MCF 10A (cell line): ENCODE results near the gene GAP43. TPM values are rescaled to one million over a fixed set of nuclear protein-coding genes. Genes with fewer than 3 reads are reported as not detected.
A peak's percentile ranks its signal among the peaks of the same experiment; 100 is the strongest.

Source experiments
- BruUV-seq: library from RNA; stranded (reverse); fragments of 400-500 nt; replicated peaks from 2 replicates; lab custom pipeline; 2021; lab: Mats Ljungman, UMichigan
- CTCF ChIA-PET: fragments of 300-600 bp; sonication (Branson Sonifier 250); formaldehyde crosslinking; extraction: SDS; loops from one replicate; lab custom pipeline; 2021; ENCODE audit warnings: antibody characterized with exemption, inconsistent platforms; lab: Yijun Ruan, JAX
- POLR2A ChIA-PET: fragments of 300-600, 350-650 bp; sonication (Branson Sonifier 250); formaldehyde crosslinking; extraction: SDS; loops from one replicate; lab custom pipeline; 2020; ENCODE audit warnings: antibody characterized with exemption, inconsistent platforms; lab: Yijun Ruan, JAX
- DNase-seq: peaks from one replicate; pipeline ENCODE4 v3.0.0-alpha.2; 2018; ENCODE audit not compliant: unreplicated experiment
- H3K27ac Mint-ChIP-seq: one replicate; pipeline ENCODE4 v1.8.0; 2022; ENCODE audit warnings: mild to moderate bottlenecking, low read depth, mixed read lengths; ENCODE audit not compliant: unreplicated experiment
- H3K27me3 Mint-ChIP-seq: one replicate; pipeline ENCODE4 v1.8.0; 2022; ENCODE audit warnings: mixed read lengths; ENCODE audit not compliant: insufficient read depth, unreplicated experiment
- H3K36me3 Mint-ChIP-seq: one replicate; pipeline ENCODE4 v1.8.0; 2022; ENCODE audit warnings: mild to moderate bottlenecking, moderate library complexity, mixed read lengths; ENCODE audit not compliant: insufficient read depth, unreplicated experiment
- H3K4me1 Mint-ChIP-seq: one replicate; pipeline ENCODE4 v1.8.0; 2022; ENCODE audit warnings: mixed read lengths; ENCODE audit not compliant: insufficient read depth, unreplicated experiment
- H3K4me3 Mint-ChIP-seq: one replicate; pipeline ENCODE4 v1.8.0; 2022; ENCODE audit warnings: mild to moderate bottlenecking, moderate library complexity, mixed read lengths; ENCODE audit not compliant: unreplicated experiment
- H3K9me3 Mint-ChIP-seq: one replicate; pipeline ENCODE4 v1.8.0; 2022; ENCODE audit warnings: mixed read lengths; ENCODE audit not compliant: unreplicated experiment
- intact Hi-C: fragments of 100-400 bp; cut with micrococcal nuclease; formaldehyde crosslinking; loops from 2 replicates; pipeline ENCODE4 v1.14.1; 2022
- total RNA-seq: library from RNA; stranded (reverse); gene quantifications from 2 replicates; pipeline ENCODE4 v1.2.3, GENCODE V29; 2022
- TF ChIP-seq, protein P1 (sequence below): fragments of 200-600 bp; IDR thresholded peaks from one replicate; pipeline ENCODE4 v1.8.0; 2022; ENCODE audit warnings: antibody characterized with exemption, mild to moderate bottlenecking; ENCODE audit not compliant: unreplicated experiment

The GAP43 gene
- total RNA-seq, 1 experiment from 2014 or later = not detected

DNA sequence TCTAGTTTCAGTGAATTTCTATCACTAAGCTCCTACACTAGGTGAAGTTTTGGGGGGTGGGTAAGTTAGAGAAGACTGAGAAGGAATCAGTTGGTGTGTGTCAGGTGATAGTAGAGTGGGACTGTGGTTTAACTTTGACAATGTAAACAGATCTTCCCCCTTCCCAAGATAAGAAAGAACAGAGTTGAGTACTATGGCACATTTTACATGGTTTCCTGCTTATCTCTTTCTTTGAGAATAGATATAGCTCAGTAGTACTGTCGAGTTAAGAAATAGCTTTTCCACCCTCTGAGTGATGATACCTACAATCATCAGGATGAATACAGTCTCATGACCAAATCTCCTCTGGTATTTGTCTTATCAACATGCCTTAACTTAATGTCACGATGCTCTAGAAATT lies 42.8 kb downstream of the GAP43 start:
- POLR2A ChIA-PET = no interaction called here
- Mint-ChIP-seq H3K27me3 (no peaks in the 10 kb centered on the region), H3K36me3 (no peaks in the 10 kb centered on the region), H3K4me1 (peaks cover 24% of the 10 kb centered on the region), H3K27ac (no peak overlapping the region), H3K9me3 (no peaks in the 10 kb centered on the region), H3K4me3 (no peak overlapping the region)
- TF ChIP-seq, protein P1, sequence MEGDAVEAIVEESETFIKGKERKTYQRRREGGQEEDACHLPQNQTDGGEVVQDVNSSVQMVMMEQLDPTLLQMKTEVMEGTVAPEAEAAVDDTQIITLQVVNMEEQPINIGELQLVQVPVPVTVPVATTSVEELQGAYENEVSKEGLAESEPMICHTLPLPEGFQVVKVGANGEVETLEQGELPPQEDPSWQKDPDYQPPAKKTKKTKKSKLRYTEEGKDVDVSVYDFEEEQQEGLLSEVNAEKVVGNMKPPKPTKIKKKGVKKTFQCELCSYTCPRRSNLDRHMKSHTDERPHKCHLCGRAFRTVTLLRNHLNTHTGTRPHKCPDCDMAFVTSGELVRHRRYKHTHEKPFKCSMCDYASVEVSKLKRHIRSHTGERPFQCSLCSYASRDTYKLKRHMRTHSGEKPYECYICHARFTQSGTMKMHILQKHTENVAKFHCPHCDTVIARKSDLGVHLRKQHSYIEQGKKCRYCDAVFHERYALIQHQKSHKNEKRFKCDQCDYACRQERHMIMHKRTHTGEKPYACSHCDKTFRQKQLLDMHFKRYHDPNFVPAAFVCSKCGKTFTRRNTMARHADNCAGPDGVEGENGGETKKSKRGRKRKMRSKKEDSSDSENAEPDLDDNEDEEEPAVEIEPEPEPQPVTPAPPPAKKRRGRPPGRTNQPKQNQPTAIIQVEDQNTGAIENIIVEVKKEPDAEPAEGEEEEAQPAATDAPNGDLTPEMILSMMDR = no peak
- no peak for DNase-seq
- intact Hi-C loops = no loop called here
- CTCF ChIA-PET = interaction anchor here (0.7 to 1.1 kb wide), 4 partner anchors 45 to 513 kb away, joined by 3 to 4 read pairs (median 4); no protein-coding TSS in a partner anchor
- no TSS peak for BruUV-seq

DNA sequence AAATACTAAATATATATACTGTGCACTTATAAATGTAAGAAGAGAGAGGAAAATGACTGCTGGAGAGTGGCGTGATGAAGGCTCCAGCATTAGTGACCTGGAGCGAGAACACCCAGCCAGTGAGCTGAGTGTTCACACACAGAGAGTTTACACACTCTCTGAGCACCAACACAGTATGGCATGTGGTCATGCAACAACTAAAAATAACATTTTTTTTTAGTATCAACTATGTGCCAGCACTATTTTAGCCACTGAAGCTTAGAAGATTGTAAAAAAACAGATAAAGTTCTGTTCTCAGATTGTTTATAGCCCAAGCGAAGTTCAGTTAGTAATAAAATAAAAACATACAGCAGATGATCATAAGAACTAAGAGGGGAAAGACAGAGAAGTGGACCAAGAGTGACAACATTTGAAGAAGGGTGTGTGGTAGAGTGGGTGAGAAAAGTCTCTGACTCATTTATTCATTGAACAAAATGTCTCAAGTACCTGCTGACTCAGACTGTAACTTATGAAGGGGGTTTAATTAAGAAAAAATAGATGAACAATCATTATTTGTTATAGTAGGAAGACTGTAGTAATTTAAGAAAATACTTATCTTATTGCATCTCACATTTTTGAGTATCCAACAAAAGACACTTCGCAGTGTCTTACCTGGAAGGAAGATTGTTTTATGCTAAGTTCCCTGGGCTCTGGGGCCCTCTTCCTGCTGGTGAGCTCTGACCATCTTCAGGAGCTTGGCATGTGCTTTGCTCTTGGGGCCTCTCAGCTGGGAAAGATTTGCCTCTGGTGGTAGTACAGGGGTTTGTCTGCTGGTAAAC lies 43.8 kb downstream of the GAP43 start:
- no peaks in the 10 kb centered on the region for H3K27me3 Mint-ChIP-seq
- CTCF ChIA-PET = interaction anchor here (0.5 to 1.9 kb wide), 6 partner anchors 18 to 1283 kb away, joined by 3 to 5 read pairs (median 3); no protein-coding TSS in a partner anchor
- no TSS peak for BruUV-seq
- intact Hi-C loops = no loop called here
- no peak overlapping the region for H3K4me3 Mint-ChIP-seq
- H3K27ac Mint-ChIP-seq = peak overlapping the region; percentile 83
- TF ChIP-seq, protein P1 = no peak
- POLR2A ChIA-PET = interaction anchor here (0.6 to 0.7 kb wide), 2 partner anchors 1237 to 1961 kb away, joined by 3 read pairs; no protein-coding TSS in a partner anchor
- peaks cover 24% of the 10 kb centered on the region for H3K4me1 Mint-ChIP-seq
- peak; percentile 13 for DNase-seq
- H3K9me3 Mint-ChIP-seq = no peaks in the 10 kb centered on the region
- no peaks in the 10 kb centered on the region for H3K36me3 Mint-ChIP-seq

DNA sequence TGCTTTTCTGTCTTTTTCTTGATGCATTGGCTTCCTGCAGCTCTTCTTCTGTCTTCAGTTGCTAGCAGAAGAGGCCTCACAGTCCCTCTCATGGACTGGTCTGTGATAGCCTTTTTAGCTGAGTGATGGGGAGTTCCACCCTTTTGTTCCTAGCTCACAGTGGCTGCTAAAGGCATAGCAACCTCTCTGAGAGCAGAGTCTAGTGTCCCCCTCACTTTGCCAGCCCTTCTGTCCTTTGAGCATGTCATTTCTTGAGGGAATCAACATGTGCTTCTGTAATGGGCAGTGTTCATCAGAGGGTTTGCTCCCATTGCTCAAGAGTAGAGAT lies 44.4 kb downstream of the GAP43 start:
- no peak for DNase-seq
- Mint-ChIP-seq H3K27ac (peak overlapping the region; percentile 83), H3K4me1 (peaks cover 29% of the 10 kb centered on the region), H3K9me3 (no peaks in the 10 kb centered on the region), H3K27me3 (no peaks in the 10 kb centered on the region), H3K36me3 (no peaks in the 10 kb centered on the region), H3K4me3 (no peak overlapping the region)
- intact Hi-C loops = no loop called here
- TF ChIP-seq, protein P1 = no peak
- CTCF ChIA-PET = interaction anchor here (0.6 to 2.1 kb wide), 4 partner anchors 17 to 450 kb away, joined by 3 to 5 read pairs (median 4); no protein-coding TSS in a partner anchor
- no TSS peak for BruUV-seq
- POLR2A ChIA-PET = interaction anchor here (0.7 kb wide), 1 partner anchor 1237 kb away, joined by 3 read pairs; no protein-coding TSS in a partner anchor

DNA sequence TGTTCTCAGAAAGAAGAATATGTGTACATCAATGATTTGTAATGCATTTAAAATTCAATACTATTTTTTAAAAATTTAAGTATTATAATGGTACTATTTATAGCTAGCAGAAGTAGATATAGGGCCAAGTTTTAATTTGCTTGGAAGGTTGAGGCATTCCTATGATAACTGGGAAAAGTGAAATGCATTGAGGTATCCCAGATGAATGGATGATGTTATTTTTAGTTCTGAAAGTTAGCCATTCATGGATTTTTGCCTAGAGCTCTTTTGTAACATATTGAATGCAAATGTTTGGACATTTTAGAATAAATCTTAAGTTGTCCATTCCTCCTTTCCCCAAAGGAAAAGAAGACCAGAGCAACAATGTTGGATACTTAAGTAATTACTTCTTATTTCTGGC lies 47.6 kb downstream of the GAP43 start:
- Mint-ChIP-seq H3K27me3 (no peaks in the 10 kb centered on the region), H3K27ac (no peak overlapping the region), H3K36me3 (no peaks in the 10 kb centered on the region), H3K4me1 (peaks cover 25% of the 10 kb centered on the region), H3K9me3 (no peaks in the 10 kb centered on the region), H3K4me3 (no peak overlapping the region)
- intact Hi-C loops = no loop called here
- no TSS peak for BruUV-seq
- TF ChIP-seq, protein P1 = no peak
- ChIA-PET POLR2A (no interaction called here), CTCF (interaction anchor here (1.0 to 1.4 kb wide), 3 partner anchors 9 to 454 kb away, joined by 3 read pairs; no protein-coding TSS in a partner anchor)
- DNase-seq = no peak
